CD14-positive monocyte (primary cell): ENCODE measurements around the gene DNMT3A. TPM values are rescaled to one million over a fixed set of nuclear protein-coding genes. Genes with fewer than 3 reads are reported as not detected.

Source experiments
- DNase-seq, 3 donors: peaks; one replicate each; pipeline ENCODE4 v3.0.0-alpha.2; 2011 to 2022
- H2AFZ ChIP-seq: 2 replicates; pipeline ENCODE4 v1.6.0; 2012; ENCODE audit warnings: mild to moderate bottlenecking, low read depth, low read length, inconsistent platforms; ENCODE audit not compliant: insufficient read depth, poor library complexity, severe bottlenecking
- H3K27ac ChIP-seq, 2 donors: 1 replicate in 1 of 2; 2 replicates in 1 of 2; pipeline ENCODE4 v1.5.1; 2012 to 2013; ENCODE audit warnings: low read length in 2 of 2, control low read depth in 1 of 2, inconsistent platforms in 1 of 2, low read depth in 1 of 2, mild to moderate bottlenecking in 1 of 2
- H3K27me3 ChIP-seq, 2 donors: one replicate each; pipeline versions ENCODE4 v1.6.0 to v1.6.1; 2011 to 2013; ENCODE audit warnings: low read length in 2 of 2; ENCODE audit not compliant: control insufficient read depth in 2 of 2, insufficient read depth in 2 of 2
- H3K36me3 ChIP-seq, 2 donors: replicated peaks in 1 of 2; 1 replicate in 1 of 2; 2 replicates in 1 of 2; pipeline versions ENCODE4 v1.5.1 to v1.6.1; 2012 to 2013; ENCODE audit warnings: low read length in 2 of 2, control low read depth in 1 of 2, inconsistent platforms in 1 of 2, mild to moderate bottlenecking in 1 of 2; ENCODE audit not compliant: insufficient read depth in 2 of 2, control insufficient read depth in 1 of 2
- H3K4me1 ChIP-seq, 2 donors: 1 replicate in 1 of 2; 2 replicates in 1 of 2; pipeline versions ENCODE4 v1.5.1 to v1.6.1; 2012 to 2013; ENCODE audit warnings: low read length in 2 of 2, control low read depth in 1 of 2, inconsistent platforms in 1 of 2, mild to moderate bottlenecking in 1 of 2, moderate library complexity in 1 of 2; ENCODE audit not compliant: insufficient read depth in 2 of 2, control insufficient read depth in 1 of 2
- H3K4me2 ChIP-seq: replicated peaks from 2 replicates; pipeline ENCODE3; 2012; ENCODE audit warnings: low read length, moderate library complexity, mild to moderate bottlenecking; ENCODE audit not compliant: poor library complexity, severe bottlenecking; ENCODE audit errors: extremely low read depth
- H3K4me3 ChIP-seq, 3 experiments: fragments of 200-600 bp in 1 of 3; sonication (generic) in 1 of 3; replicated peaks in 1 of 3; 1 replicate in 2 of 3; 2 replicates in 1 of 3; pipeline ENCODE4 v1.5.1; 2011 to 2013; ENCODE audit warnings: low read length in 3 of 3, mild to moderate bottlenecking in 3 of 3, control low read depth in 2 of 3, low read depth in 2 of 3, inconsistent platforms in 1 of 3, moderate library complexity in 1 of 3
- H3K79me2 ChIP-seq: 2 replicates; pipeline ENCODE4 v1.6.0; 2012; ENCODE audit warnings: mild to moderate bottlenecking, control low read depth, inconsistent platforms, low read length, moderate library complexity; ENCODE audit not compliant: insufficient read depth
- H3K9ac ChIP-seq: 2 replicates; pipeline ENCODE4 v1.6.0; 2017; ENCODE audit warnings: low read length, mild to moderate bottlenecking; ENCODE audit not compliant: insufficient read depth, poor library complexity, severe bottlenecking
- H3K9me3 ChIP-seq, 2 donors: replicated peaks in 1 of 2; 1 replicate in 1 of 2; 2 replicates in 1 of 2; pipeline versions ENCODE4 v1.5.1 to v1.6.1; 2012 to 2013; ENCODE audit warnings: low read length in 2 of 2, control low read depth in 1 of 2; ENCODE audit not compliant: control insufficient read depth in 1 of 2, insufficient read depth in 1 of 2
- H4K20me1 ChIP-seq: 2 replicates; pipeline ENCODE4 v1.6.0; 2012; ENCODE audit warnings: mild to moderate bottlenecking, low read length, control low read depth, moderate library complexity; ENCODE audit not compliant: insufficient read depth
- H3K27ac Mint-ChIP-seq, 7 donors: one replicate each; pipeline ENCODE4 v1.8.0; 2020; ENCODE audit warnings: mild to moderate bottlenecking in 7 of 7, mixed read lengths in 7 of 7, moderate library complexity in 6 of 7, inconsistent platforms in 2 of 7
- H3K27me3 Mint-ChIP-seq, 3 donors: one replicate each; pipeline ENCODE4 v1.8.0; 2021 to 2022; ENCODE audit warnings: low read depth in 3 of 3, mild to moderate bottlenecking in 3 of 3, mixed read lengths in 3 of 3, moderate library complexity in 3 of 3, inconsistent platforms in 1 of 3
- H3K36me3 Mint-ChIP-seq, 2 donors: one replicate each; pipeline ENCODE4 v1.8.0; 2020; ENCODE audit warnings: mixed read lengths in 2 of 2, inconsistent platforms in 1 of 2, mild to moderate bottlenecking in 1 of 2
- H3K4me1 Mint-ChIP-seq: one replicate; pipeline ENCODE4 v1.8.0; 2020; ENCODE audit warnings: mild to moderate bottlenecking, mixed read lengths
- H3K4me3 Mint-ChIP-seq, 2 donors: one replicate each; pipeline ENCODE4 v1.8.0; 2020; ENCODE audit warnings: mild to moderate bottlenecking in 2 of 2, mixed read lengths in 2 of 2, moderate library complexity in 1 of 2
- H3K9me3 Mint-ChIP-seq, 7 donors: one replicate each; pipeline ENCODE4 v1.8.0; 2020 to 2022; ENCODE audit warnings: mixed read lengths in 7 of 7, mild to moderate bottlenecking in 6 of 7, moderate library complexity in 6 of 7, inconsistent platforms in 2 of 7
- WGBS: methylation state at CpG from one replicate; pipeline ENCODE4 v1.1.5; 2013; ENCODE audit warnings: missing lambda C conversion rate; ENCODE audit not compliant: insufficient coverage; 5-methylcytosine and 5-hydroxymethylcytosine counted together
- intact Hi-C, 2 donors: fragments of 100-400 bp; cut with micrococcal nuclease; formaldehyde crosslinking; loops; one replicate each; pipeline versions ENCODE4 v1.15.0 to v1.15.1; 2023
- polyA plus RNA-seq, 3 donors: library from polyadenylated mRNA; depleted of rRNA in 1 of 3; unstranded in 2 of 3; stranded (reverse) in 1 of 3; fragments of 300-500 nt in 2 of 3; fragments of >200 nt in 1 of 3; fragmentation: Illumina TruSeq in 2 of 3; gene quantifications; 1 replicate in 2 of 3; 2 replicates in 1 of 3; pipeline ENCODE4 v1.2.3, GENCODE V29; 2012 to 2021
- TF ChIP-seq, protein P1 (sequence below): fragments of 200-600 bp; IDR thresholded peaks from one replicate; pipeline ENCODE4 v1.8.0; 2022; ENCODE audit warnings: antibody characterized with exemption, mild to moderate bottlenecking

Gene DNMT3A
- polyA plus RNA-seq, 3 donors, result 1.7 to 7.9 (median 2.7) TPM

DNA sequence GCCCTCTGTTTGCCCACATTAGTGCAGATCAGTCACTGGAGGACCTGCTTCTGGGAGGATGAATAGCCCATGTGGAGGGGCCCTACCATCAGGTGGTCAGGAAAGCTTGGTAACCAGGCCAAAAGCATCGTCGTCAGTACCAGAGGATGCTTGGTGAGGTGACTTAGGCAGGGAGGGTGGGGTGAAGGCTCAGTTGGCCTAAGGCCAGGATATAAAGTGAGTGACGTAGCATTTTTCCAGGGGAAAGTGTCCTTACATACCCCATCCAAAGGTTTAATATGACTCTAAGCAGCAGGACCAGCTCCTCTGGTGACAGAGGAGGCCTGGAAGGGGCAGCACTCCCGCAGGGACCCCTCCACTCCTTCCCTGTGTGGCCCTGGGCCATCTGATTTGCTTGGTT lies 27.7 kb upstream of the DNMT3A start:
- intact Hi-C loops, result no loop called here
- Histone ChIP-seq H3K27ac (no peak overlapping the region), H3K79me2 (no peaks in the 10 kb centered on the region), H3K9ac (no peak overlapping the region), H3K4me2 (no peak overlapping the region), H3K36me3 (no peaks in the 10 kb centered on the region), H3K27me3 (no peaks in the 10 kb centered on the region), H3K4me1 (no peaks in the 10 kb centered on the region), H2AFZ (no peak overlapping the region), H4K20me1 (no peaks in the 10 kb centered on the region), H3K9me3 (no peaks in the 10 kb centered on the region), H3K4me3 (no peak overlapping the region)
- DNase-seq, result no peak
- TF ChIP-seq, protein P1, sequence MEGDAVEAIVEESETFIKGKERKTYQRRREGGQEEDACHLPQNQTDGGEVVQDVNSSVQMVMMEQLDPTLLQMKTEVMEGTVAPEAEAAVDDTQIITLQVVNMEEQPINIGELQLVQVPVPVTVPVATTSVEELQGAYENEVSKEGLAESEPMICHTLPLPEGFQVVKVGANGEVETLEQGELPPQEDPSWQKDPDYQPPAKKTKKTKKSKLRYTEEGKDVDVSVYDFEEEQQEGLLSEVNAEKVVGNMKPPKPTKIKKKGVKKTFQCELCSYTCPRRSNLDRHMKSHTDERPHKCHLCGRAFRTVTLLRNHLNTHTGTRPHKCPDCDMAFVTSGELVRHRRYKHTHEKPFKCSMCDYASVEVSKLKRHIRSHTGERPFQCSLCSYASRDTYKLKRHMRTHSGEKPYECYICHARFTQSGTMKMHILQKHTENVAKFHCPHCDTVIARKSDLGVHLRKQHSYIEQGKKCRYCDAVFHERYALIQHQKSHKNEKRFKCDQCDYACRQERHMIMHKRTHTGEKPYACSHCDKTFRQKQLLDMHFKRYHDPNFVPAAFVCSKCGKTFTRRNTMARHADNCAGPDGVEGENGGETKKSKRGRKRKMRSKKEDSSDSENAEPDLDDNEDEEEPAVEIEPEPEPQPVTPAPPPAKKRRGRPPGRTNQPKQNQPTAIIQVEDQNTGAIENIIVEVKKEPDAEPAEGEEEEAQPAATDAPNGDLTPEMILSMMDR, result no peak
- H3K27me3 Mint-ChIP-seq, result peaks cover 8 to 11% (median 8%) of the 10 kb centered on the region in 3 donors
- H3K4me3 Mint-ChIP-seq, result no peak overlapping the region
- no peaks in the 10 kb centered on the region for H3K9me3 Mint-ChIP-seq
- 78% methylated on average over 1 of the region's 4 CpGs for WGBS
- no peaks in the 10 kb centered on the region for H3K36me3 Mint-ChIP-seq
- no peak overlapping the region for H3K27ac Mint-ChIP-seq
- H3K4me1 Mint-ChIP-seq, result no peaks in the 10 kb centered on the region

DNA sequence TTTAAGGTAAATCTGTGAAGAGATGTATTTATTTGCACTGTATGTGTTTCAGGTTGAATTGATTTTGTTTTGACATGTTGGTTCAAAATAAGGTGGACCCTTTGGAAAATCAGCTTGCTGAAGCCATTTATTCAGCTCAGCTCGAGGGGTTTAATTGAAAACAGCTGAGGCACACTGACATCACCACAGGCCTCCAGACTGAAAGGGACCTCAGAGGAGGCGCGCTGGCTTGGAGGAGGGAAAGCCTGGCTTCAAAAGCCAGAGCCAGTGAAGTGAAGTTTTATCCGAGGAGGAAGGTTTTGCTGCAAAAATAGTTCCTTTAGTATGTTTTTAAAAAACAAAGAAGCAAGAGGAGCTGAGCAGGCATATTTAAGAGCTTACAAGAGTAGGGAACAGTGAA lies 26.9 kb upstream of the DNMT3A start:
- intact Hi-C loops, result no loop called here
- peaks cover 8 to 15% (median 8%) of the 10 kb centered on the region in 3 donors for H3K27me3 Mint-ChIP-seq
- Histone ChIP-seq H3K27ac (no peak overlapping the region), H3K27me3 (no peaks in the 10 kb centered on the region), H4K20me1 (no peaks in the 10 kb centered on the region), H3K9me3 (no peaks in the 10 kb centered on the region), H3K4me3 (no peak overlapping the region), H3K36me3 (no peaks in the 10 kb centered on the region), H2AFZ (no peak overlapping the region), H3K79me2 (no peaks in the 10 kb centered on the region), H3K9ac (no peak overlapping the region), H3K4me2 (no peak overlapping the region), H3K4me1 (no peaks in the 10 kb centered on the region)
- no peak overlapping the region for H3K27ac Mint-ChIP-seq
- TF ChIP-seq, protein P1, result no peak
- no peaks in the 10 kb centered on the region for H3K9me3 Mint-ChIP-seq
- H3K4me3 Mint-ChIP-seq, result no peak overlapping the region
- no peaks in the 10 kb centered on the region for H3K36me3 Mint-ChIP-seq
- 100% methylated on average over 2 of the region's 4 CpGs for WGBS
- no peak for DNase-seq
- H3K4me1 Mint-ChIP-seq, result no peaks in the 10 kb centered on the region
